HepG2 (cell line): Measurements from ENCODE around the gene NEDD4L. TPM values are rescaled to one million over a fixed set of nuclear protein-coding genes. Genes with fewer than 3 reads are reported as not detected.

ENCODE experiments used
- ATRX ChIP-seq: sonication (generic); formaldehyde crosslinking; IDR thresholded peaks from 2 replicates; pipeline ENCODE4 v1.4.0; 2020; ENCODE audit warnings: missing genetic modification reagents, borderline replicate concordance
- DPF2 ChIP-seq: sonication (generic); formaldehyde crosslinking; IDR thresholded peaks from 2 replicates; pipeline ENCODE4 v1.4.0; 2020; ENCODE audit warnings: mild to moderate bottlenecking, low read depth, missing genetic modification reagents, borderline replicate concordance
- HDAC6 ChIP-seq: fragments of 200-600 bp; sonication (generic); IDR thresholded peaks from 2 replicates; pipeline ENCODE4 v1.7.0; 2017; ENCODE audit warnings: mild to moderate bottlenecking, antibody characterized with exemption, low read length, low read depth
- ISX ChIP-seq: sonication (generic); formaldehyde crosslinking; conservative IDR thresholded peaks from 2 replicates; pipeline ENCODE4 v1.5.0; 2020; ENCODE audit warnings: missing genetic modification reagents
- JUNB ChIP-seq: sonication (generic); formaldehyde crosslinking; IDR thresholded peaks from 2 replicates; pipeline ENCODE4 v1.8.0; 2022; ENCODE audit warnings: missing genetic modification reagents, mild to moderate bottlenecking, borderline replicate concordance
- POGZ ChIP-seq: sonication (generic); formaldehyde crosslinking; IDR thresholded peaks from 2 replicates; pipeline ENCODE4 v1.4.0; 2020; ENCODE audit warnings: mild to moderate bottlenecking, missing genetic modification reagents
- PTBP1 ChIP-seq: fragments of 200-400 bp; formaldehyde crosslinking; IDR thresholded peaks from 2 replicates; pipeline ENCODE4 v1.6.1; 2018; ENCODE audit warnings: low read length, low read depth; ENCODE audit not compliant: poor library complexity, severe bottlenecking
- SCMH1 ChIP-seq: sonication (generic); formaldehyde crosslinking; IDR thresholded peaks from 2 replicates; pipeline ENCODE4 v1.9.0; 2021; ENCODE audit warnings: missing genetic modification reagents, mild to moderate bottlenecking, borderline replicate concordance
- SIN3A ChIP-seq: IDR thresholded peaks from 2 replicates; pipeline ENCODE4 v1.6.1; 2011; ENCODE audit warnings: low read depth, mild to moderate bottlenecking, control low read depth, low read length, borderline replicate concordance
- THAP11 ChIP-seq: IDR thresholded peaks from 2 replicates; pipeline ENCODE4 v1.6.1; 2016; ENCODE audit warnings: missing biosample characterization, missing genetic modification reagents
- ZBTB7A ChIP-seq: sonication (generic); formaldehyde crosslinking; IDR thresholded peaks from 2 replicates; pipeline ENCODE4 v1.8.0; 2022; ENCODE audit warnings: mild to moderate bottlenecking, missing genetic modification reagents
- ZC3H4 ChIP-seq: sonication (generic); formaldehyde crosslinking; IDR thresholded peaks from 2 replicates; pipeline ENCODE4 v1.4.0; 2020; ENCODE audit warnings: missing genetic modification reagents, borderline replicate concordance
- ZNF501 ChIP-seq: sonication (generic); formaldehyde crosslinking; IDR thresholded peaks from 2 replicates; pipeline ENCODE4 v1.5.1; 2020; ENCODE audit warnings: mild to moderate bottlenecking, moderate library complexity, missing genetic modification reagents
- ZNF678 ChIP-seq: sonication (generic); formaldehyde crosslinking; IDR thresholded peaks from 2 replicates; pipeline ENCODE4 v1.4.0; 2020; ENCODE audit warnings: mild to moderate bottlenecking, missing genetic modification reagents
- ZNF724P ChIP-seq: sonication (generic); formaldehyde crosslinking; IDR thresholded peaks from 2 replicates; pipeline ENCODE4 v1.8.0; 2022; ENCODE audit warnings: missing genetic modification reagents, borderline replicate concordance
- ZNF792 ChIP-seq: IDR thresholded peaks from 2 replicates; pipeline ENCODE4 v1.6.1; 2016
- polyA plus RNA-seq, 8 experiments: library from polyadenylated mRNA; depleted of rRNA in 3 of 8; stranded (reverse) in 7 of 8; unstranded in 1 of 8; fragments of >200 nt; fragmentation: Illumina TruSeq in 4 of 8; extraction: Trizol in 4 of 8; gene quantifications; 2 replicates each; pipeline versions ENCODE4 v1.2.1 to v1.2.3, GENCODE V29; 2011 to 2016; ENCODE audit warnings: low read depth in 4 of 8, missing spikeins in 1 of 8, mixed read lengths in 1 of 8; ENCODE audit not compliant: insufficient read depth in 1 of 8
- total RNA-seq, 5 experiments: library from RNA; depleted of rRNA; stranded (reverse); fragments of >200 nt; fragmentation: Illumina TruSeq; extraction: Trizol; gene quantifications; 2 replicates each; pipeline ENCODE4 v1.2.3, GENCODE V29; 2016; ENCODE audit warnings: low read depth in 1 of 5
- TF ChIP-seq, protein P1 (sequence below): fragments of 450-650 bp; IDR thresholded peaks from 2 replicates; pipeline ENCODE4 v1.6.1; 2016
- TF ChIP-seq, protein P2 (sequence below): IDR thresholded peaks from 2 replicates; pipeline ENCODE4 v1.6.1; 2016; ENCODE audit warnings: mild to moderate bottlenecking, missing biosample characterization, missing genetic modification reagents
- TF ChIP-seq, protein P3 (sequence below): sonication (generic); formaldehyde crosslinking; IDR thresholded peaks from 2 replicates; pipeline ENCODE4 v1.4.0; 2020; ENCODE audit warnings: missing genetic modification reagents
- TF ChIP-seq, protein P4 (sequence below): sonication (generic); formaldehyde crosslinking; IDR thresholded peaks from 2 replicates; pipeline ENCODE4 v1.8.0; 2022; ENCODE audit warnings: mild to moderate bottlenecking, missing genetic modification reagents
- TF ChIP-seq, protein P5 (sequence below), 2 experiments: sonication (generic) in 1 of 2; formaldehyde crosslinking in 1 of 2; IDR thresholded peaks; 2 replicates each; pipeline versions ENCODE4 v1.5.1 to v1.6.1; 2011 to 2020; ENCODE audit warnings: borderline replicate concordance in 1 of 2, low read depth in 1 of 2, low read length in 1 of 2, mild to moderate bottlenecking in 1 of 2, missing genetic modification reagents in 1 of 2, moderate library complexity in 1 of 2

The NEDD4L gene
- total and polyA plus RNA-seq, 2 of the 13 experiments (the other 11 are each of a cell fraction or from before 2014, with no cell fraction given), result 168 to 390 TPM

DNA sequence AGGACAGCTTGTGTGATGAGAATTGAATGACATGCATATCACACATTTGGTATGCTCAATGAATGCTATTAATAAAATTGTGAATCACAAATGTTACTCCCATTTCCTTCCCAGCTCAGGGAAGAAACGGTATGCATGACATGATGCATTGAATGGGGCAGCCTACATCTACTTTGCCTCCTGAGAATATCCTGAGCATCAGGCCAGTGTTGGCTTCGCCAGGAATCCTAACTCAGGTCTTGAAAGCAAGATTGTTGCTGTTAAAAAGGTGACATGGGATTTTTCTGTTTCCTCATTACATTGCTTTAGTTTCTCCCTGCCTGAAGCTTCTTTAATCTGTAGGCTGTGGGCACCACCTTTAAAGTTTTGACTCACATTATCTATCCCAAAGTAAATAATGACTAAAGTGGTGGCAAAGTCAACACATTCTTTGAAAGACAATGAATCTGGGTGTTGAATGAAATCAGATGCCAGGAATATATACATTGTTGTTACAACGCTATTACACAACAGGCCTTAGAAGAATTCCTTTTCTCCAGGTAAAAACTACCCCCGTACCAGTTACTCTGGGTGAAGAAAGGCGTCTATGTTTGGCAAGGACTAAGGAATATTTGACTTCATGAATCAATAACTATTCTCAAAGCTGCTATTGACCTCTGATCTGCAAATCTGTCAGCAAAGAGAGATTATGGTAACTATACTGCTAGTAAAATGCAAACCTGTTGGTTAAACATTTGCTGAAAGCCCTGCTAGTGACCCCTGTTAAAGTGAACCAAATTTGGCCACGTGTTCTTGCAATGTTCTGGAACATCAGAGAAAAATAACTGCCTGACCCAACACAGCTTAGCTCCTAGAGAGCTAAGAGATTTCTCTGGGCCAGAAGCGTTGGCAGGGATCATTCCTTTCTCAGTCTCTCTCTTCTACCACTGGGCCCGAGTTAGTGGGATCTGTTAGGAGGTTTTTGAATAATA, 30.5 kb upstream of the NEDD4L start (continued):
- TF ChIP-seq, protein P1, sequence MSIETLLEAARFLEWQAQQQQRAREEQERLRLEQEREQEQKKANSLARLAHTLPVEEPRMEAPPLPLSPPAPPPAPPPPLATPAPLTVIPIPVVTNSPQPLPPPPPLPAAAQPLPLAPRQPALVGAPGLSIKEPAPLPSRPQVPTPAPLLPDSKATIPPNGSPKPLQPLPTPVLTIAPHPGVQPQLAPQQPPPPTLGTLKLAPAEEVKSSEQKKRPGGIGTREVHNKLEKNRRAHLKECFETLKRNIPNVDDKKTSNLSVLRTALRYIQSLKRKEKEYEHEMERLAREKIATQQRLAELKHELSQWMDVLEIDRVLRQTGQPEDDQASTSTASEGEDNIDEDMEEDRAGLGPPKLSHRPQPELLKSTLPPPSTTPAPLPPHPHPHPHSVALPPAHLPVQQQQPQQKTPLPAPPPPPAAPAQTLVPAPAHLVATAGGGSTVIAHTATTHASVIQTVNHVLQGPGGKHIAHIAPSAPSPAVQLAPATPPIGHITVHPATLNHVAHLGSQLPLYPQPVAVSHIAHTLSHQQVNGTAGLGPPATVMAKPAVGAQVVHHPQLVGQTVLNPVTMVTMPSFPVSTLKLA, result no peak
- TF ChIP-seq, protein P2, sequence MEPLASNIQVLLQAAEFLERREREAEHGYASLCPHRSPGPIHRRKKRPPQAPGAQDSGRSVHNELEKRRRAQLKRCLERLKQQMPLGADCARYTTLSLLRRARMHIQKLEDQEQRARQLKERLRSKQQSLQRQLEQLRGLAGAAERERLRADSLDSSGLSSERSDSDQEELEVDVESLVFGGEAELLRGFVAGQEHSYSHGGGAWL (CRISPR knock-in tag), result no peak
- TF ChIP-seq PTBP1 (no peak), ZNF724P (CRISPR knock-in tag) (0 out of 2 replicates have a peak, but pooled peaks have one; percentile 28), DPF2 (CRISPR knock-in tag) (peak; percentile 93), POGZ (peak; percentile 62), ZNF678 (CRISPR knock-in tag) (no peak), HDAC6 (no peak), ZC3H4 (no peak), SCMH1 (CRISPR knock-in tag) (no peak), THAP11 (CRISPR knock-in tag) (peak; percentile 71), JUNB (CRISPR knock-in tag) (peak; percentile 79; the same call in 1 of the 2 replicates), SIN3A (no peak), ISX (CRISPR knock-in tag) (no peak), ZNF792 (CRISPR knock-in tag) (peak; percentile 67; the same call in 1 of the 2 replicates), ZNF501 (no peak), ZBTB7A (CRISPR knock-in tag) (no peak), ATRX (CRISPR knock-in tag) (no peak)
- TF ChIP-seq, protein P3, sequence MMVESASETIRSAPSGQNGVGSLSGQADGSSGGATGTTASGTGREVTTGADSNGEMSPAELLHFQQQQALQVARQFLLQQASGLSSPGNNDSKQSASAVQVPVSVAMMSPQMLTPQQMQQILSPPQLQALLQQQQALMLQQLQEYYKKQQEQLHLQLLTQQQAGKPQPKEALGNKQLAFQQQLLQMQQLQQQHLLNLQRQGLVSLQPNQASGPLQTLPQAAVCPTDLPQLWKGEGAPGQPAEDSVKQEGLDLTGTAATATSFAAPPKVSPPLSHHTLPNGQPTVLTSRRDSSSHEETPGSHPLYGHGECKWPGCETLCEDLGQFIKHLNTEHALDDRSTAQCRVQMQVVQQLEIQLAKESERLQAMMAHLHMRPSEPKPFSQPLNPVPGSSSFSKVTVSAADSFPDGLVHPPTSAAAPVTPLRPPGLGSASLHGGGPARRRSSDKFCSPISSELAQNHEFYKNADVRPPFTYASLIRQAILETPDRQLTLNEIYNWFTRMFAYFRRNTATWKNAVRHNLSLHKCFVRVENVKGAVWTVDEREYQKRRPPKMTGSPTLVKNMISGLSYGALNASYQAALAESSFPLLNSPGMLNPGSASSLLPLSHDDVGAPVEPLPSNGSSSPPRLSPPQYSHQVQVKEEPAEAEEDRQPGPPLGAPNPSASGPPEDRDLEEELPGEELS (CRISPR knock-in tag), result peak; percentile 97
- TF ChIP-seq, protein P4, sequence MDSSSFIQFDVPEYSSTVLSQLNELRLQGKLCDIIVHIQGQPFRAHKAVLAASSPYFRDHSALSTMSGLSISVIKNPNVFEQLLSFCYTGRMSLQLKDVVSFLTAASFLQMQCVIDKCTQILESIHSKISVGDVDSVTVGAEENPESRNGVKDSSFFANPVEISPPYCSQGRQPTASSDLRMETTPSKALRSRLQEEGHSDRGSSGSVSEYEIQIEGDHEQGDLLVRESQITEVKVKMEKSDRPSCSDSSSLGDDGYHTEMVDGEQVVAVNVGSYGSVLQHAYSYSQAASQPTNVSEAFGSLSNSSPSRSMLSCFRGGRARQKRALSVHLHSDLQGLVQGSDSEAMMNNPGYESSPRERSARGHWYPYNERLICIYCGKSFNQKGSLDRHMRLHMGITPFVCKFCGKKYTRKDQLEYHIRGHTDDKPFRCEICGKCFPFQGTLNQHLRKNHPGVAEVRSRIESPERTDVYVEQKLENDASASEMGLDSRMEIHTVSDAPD (CRISPR knock-in tag), result peak; percentile 92
- TF ChIP-seq, protein P5, sequence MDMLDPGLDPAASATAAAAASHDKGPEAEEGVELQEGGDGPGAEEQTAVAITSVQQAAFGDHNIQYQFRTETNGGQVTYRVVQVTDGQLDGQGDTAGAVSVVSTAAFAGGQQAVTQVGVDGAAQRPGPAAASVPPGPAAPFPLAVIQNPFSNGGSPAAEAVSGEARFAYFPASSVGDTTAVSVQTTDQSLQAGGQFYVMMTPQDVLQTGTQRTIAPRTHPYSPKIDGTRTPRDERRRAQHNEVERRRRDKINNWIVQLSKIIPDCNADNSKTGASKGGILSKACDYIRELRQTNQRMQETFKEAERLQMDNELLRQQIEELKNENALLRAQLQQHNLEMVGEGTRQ (IDR thresholded peaks at IDR 0.05; ENCODE audit: low read depth, low read length), result peak; percentile 63; the same call in 1 of the 2 replicates
- TF ChIP-seq, protein P5 (CRISPR knock-in tag; IDR thresholded peaks at IDR 0.05; ENCODE audit: borderline replicate concordance), result peak; percentile 81; the same call in 1 of the 2 replicates
